NCI-H446 (cell line): ENCODE data around the gene HDHD5.

ENCODE experiments used
- DNase-seq, 2 experiments: peaks; one replicate each; lab custom pipeline; 2025; lab: John Stamatoyannopoulos, UW

HDHD5 gene

GRCh38 chr22:17120281-17120680 lies 38.8 kb downstream of the HDHD5 start:
- DNase-seq: no peak

- no peak for DNase-seq
Measured at GRCh38 chr22:17119481-17120202, 39.4 kb downstream of the HDHD5 start.

- DNase-seq: no peak
Measured at GRCh38 chr22:17118342-17118741, 40.7 kb downstream of the HDHD5 start.

DNA sequence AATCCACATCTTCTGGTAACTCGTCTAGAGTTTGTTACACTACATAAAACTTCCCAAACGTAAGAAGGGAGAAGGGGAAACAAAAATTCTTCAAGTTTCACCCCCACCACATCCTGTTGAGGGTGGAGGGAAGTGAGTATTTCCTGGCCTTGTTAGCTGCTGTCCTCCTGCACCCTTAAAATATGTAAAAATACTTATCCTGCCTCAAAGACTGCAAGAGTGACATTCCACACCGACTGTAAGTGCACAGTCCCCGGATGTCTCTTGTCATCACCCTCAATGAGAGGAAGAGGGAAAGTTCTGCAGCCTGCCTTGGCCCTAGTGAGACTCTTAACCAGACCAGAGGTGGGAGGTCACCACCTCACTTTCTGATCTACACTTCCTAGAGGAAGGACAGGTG lies 41.2 kb downstream of the HDHD5 start:
- no peak for DNase-seq

- DNase-seq: no peak
Measured at GRCh38 chr22:17117400-17117799, 41.7 kb downstream of the HDHD5 start.

DNA sequence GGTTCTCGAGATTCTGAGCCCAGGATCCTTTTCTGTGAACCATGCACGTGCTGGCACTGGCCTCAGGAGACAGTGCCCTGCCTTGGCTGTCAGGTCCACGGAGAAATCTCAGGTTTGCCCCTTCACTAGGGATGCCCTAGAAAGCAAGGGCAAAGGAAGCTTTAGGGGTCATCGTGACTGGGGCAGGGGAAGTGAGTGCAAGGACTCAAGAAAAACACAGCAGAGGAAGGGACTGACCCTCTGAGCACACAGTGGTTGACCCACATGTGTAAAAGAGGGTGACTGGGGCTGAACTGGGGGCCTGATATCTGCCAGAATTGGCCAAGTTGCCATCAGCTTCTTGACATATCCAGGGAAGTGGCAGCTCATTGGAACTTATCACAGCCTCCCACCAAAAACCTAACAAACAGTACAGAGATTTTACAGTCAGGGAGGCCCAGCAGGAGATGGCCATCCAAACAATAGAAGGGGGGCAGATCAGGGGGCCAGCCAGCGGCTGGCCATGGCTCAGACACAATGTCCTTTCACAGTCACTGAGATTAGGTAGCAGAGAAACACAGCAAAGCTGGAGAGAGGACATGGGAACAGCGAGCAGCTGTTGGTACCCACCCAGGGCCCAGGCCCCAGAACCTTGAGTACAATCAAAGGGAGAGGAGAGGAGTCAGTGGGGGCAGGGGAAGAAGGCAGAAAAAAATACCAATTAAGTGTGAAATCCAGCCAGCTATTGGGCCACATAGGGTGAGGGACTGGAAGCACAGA lies 42.3 kb downstream of the HDHD5 start:
- DNase-seq: peak in 1 of 2 experiments; percentile 23

GRCh38 chr22:17115945-17116565 lies 43.0 kb downstream of the HDHD5 start:
- DNase-seq: no peak

DNA sequence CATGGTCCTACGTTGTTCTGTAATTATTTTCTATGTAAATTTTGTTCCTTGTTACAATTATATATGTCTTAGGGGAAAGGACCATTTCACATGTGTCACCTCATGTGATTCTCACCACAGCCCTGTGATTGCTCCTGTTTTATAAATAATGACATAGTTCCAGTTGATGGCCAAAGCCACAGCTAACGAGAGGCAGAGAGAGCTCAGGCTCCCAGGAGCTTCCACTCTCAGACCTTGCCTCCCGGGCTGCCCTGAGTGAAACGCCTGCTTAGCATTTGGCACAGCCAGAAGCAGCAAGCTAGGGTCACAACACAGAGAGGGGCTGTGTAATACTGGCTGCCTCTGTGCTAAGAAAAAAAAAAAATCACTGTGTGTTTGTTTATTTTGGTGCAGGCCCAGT lies 43.8 kb downstream of the HDHD5 start:
- DNase-seq: no peak

DNA sequence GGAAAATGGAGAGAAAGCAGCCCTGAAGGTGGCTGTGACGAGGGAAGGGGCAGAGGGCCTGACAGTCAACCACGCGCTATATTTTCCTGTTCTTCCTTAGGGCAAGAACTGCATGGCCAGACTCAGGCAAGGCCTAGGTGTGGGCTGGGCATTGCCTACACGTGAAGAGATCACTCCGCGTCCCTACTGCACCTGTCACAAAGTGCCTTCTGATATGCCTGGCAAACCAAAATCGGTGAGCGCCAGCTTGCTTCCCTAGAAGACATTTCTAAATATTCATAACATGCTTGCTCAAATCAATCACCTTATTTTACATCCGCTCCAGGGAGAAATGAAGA lies 44.2 kb downstream of the HDHD5 start:
- DNase-seq: no peak

- DNase-seq: no peak
Measured at GRCh38 chr22:17114173-17114897, 44.7 kb downstream of the HDHD5 start.

GRCh38 chr22:17113600-17113999 lies 45.5 kb downstream of the HDHD5 start:
- no peak for DNase-seq

DNA sequence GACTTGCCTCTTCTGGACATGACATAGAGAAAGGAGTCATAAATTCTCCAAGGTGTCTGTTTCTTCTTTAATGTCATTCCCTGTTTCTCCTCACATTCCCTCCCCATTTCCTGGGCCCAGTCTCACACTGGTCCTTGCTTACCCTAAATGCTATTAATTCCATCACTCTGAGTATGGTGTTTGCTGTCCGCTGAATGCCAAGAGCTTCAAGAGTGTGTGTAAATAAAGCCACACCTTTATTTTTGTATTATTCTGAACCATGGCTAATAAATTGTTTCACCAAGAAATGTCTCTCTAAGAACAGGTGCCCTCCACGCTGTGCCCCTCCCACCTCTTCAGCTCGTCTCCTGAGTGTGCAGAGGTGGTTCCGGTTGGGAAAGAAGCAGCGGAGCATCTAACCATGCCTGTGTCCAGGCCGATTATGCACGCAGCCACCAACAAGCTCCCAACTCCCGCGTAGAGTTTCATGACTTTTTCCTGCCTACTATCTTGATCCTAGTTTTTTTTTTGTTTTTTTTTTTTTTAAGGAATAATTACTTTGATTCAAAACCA lies 46.5 kb downstream of the HDHD5 start:
- no peak for DNase-seq

GRCh38 chr22:17110791-17111550 lies 48.1 kb downstream of the HDHD5 start:
- DNase-seq: no peak

GRCh38 chr22:17109976-17110375 lies 49.1 kb downstream of the HDHD5 start:
- no peak for DNase-seq

GRCh38 chr22:17109113-17109865 lies 49.8 kb downstream of the HDHD5 start:
- DNase-seq: no peak

DNA sequence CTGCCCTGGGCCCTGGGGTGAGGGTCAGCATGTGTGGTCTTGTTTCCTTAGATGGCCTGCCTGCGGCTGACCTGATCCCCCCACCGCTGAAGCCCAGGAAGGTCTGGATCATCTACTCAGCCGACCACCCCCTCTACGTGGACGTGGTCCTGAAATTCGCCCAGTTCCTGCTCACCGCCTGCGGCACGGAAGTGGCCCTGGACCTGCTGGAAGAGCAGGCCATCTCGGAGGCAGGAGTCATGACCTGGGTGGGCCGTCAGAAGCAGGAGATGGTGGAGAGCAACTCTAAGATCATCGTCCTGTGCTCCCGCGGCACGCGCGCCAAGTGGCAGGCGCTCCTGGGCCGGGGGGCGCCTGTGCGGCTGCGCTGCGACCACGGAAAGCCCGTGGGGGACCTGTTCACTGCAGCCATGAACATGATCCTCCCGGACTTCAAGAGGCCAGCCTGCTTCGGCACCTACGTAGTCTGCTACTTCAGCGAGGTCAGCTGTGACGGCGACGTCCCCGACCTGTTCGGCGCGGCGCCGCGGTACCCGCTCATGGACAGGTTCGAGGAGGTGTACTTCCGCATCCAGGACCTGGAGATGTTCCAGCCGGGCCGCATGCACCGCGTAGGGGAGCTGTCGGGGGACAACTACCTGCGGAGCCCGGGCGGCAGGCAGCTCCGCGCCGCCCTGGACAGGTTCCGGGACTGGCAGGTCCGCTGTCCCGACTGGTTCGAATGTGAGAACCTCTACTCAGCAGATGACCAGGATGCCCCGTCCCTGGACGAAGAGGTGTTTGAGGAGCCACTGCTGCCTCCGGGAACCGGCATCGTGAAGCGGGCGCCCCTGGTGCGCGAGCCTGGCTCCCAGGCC lies 50.6 kb downstream of the HDHD5 start:
- no peak for DNase-seq

- no peak for DNase-seq
Measured at GRCh38 chr22:17107547-17107810, 51.6 kb downstream of the HDHD5 start.

- DNase-seq: no peak
Measured at GRCh38 chr22:17106785-17107546, 52.1 kb downstream of the HDHD5 start.

DNA sequence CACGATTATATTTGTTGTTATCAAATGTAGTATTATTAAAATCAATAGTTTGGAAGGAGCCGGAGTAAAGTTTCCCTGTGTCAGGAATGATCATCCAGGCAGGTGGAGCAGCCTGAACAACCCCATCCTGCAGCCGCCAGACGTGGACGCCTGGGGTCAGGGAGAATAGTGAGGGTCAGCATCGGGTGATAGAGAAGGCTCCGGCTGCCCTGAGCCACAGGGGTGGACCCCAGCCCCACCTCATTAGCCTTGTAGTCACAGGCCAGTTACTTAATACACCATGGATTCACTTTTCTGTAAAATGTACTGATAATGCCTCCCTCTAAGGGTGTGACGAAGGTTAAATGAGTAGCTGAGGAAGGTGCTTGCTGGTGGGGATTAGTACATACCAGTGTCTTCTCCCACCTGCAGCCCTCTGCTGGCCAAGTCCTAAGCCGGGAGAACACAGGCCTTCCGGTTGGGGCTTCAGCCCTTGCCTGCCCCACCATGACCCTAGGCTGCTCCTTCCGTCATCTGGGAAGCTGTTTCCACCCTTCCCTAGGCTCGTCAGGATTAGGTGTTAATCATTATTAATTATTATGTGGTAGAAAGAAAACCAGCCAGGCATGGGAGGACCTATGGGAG lies 52.8 kb downstream of the HDHD5 start:
- DNase-seq: no peak
